Right atrium auricular region (tissue), 2 donors: ENCODE measurements around the gene PDE6A. TPM values are rescaled to one million over a fixed set of nuclear protein-coding genes. Genes with fewer than 3 reads are reported as not detected.

Experiments
- DNase-seq: peaks from one replicate; pipeline ENCODE4 v3.0.0-alpha.2; 2019; ENCODE audit warnings: low spot score
- H3K27ac ChIP-seq, 2 donors: fragments of 200-600 bp; sonication (generic); 1 replicate in 1 of 2; 2 replicates in 1 of 2; pipeline ENCODE4 v1.5.1; 2016 to 2019
- H3K27me3 ChIP-seq, 2 donors: fragments of 200-600 bp; sonication (generic); one replicate each; pipeline versions ENCODE4 v1.5.1 to v1.6.0; 2017 to 2019
- H3K36me3 ChIP-seq: fragments of 200-600 bp; sonication (generic); one replicate; pipeline ENCODE4 v1.5.1; 2016
- H3K4me1 ChIP-seq, 2 donors: fragments of 200-600 bp; sonication (generic); one replicate each; pipeline versions ENCODE4 v1.5.1 to v1.6.0; 2017 to 2019
- H3K4me3 ChIP-seq, 2 donors: fragments of 200-600 bp; sonication (generic); 1 replicate in 1 of 2; 2 replicates in 1 of 2; pipeline ENCODE4 v1.5.1; 2017 to 2019; ENCODE audit warnings: mild to moderate bottlenecking in 1 of 2, moderate library complexity in 1 of 2
- H3K9me3 ChIP-seq, 2 donors: fragments of 200-600 bp; sonication (generic); one replicate each; pipeline ENCODE4 v1.5.1; 2019
- total RNA-seq, 2 donors: library from RNA; depleted of rRNA; stranded (reverse); fragments of >200 nt; gene quantifications; one replicate each; pipeline ENCODE4 v1.1.0, GENCODE V29; 2016
- TF ChIP-seq, protein P1 (sequence below), 2 donors: fragments of 200-600 bp; sonication (generic); IDR thresholded peaks; one replicate each; pipeline ENCODE4 v1.5.1; 2019; ENCODE audit warnings: antibody characterized with exemption in 2 of 2

Gene PDE6A
- total RNA-seq, 2 donors from 2014 or later = 0.08 TPM; not detected in 1

- no peak overlapping the region for H3K4me3 ChIP-seq
- no peaks in the 10 kb centered on the region for H3K36me3 ChIP-seq
- TF ChIP-seq, protein P1, sequence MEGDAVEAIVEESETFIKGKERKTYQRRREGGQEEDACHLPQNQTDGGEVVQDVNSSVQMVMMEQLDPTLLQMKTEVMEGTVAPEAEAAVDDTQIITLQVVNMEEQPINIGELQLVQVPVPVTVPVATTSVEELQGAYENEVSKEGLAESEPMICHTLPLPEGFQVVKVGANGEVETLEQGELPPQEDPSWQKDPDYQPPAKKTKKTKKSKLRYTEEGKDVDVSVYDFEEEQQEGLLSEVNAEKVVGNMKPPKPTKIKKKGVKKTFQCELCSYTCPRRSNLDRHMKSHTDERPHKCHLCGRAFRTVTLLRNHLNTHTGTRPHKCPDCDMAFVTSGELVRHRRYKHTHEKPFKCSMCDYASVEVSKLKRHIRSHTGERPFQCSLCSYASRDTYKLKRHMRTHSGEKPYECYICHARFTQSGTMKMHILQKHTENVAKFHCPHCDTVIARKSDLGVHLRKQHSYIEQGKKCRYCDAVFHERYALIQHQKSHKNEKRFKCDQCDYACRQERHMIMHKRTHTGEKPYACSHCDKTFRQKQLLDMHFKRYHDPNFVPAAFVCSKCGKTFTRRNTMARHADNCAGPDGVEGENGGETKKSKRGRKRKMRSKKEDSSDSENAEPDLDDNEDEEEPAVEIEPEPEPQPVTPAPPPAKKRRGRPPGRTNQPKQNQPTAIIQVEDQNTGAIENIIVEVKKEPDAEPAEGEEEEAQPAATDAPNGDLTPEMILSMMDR (IDR thresholded peaks at IDR 0.05) = no peak
- H3K27me3 ChIP-seq = no peaks in the 10 kb centered on the region
- H3K9me3 ChIP-seq = no peaks in the 10 kb centered on the region
- no peak for DNase-seq
- H3K27ac ChIP-seq = no peak overlapping the region
- H3K4me1 ChIP-seq = peaks cover 0 to 6% of the 10 kb centered on the region in 2 donors
Measured at GRCh38 chr5:149870697-149871096, 73.9 kb downstream of the PDE6A start.

GRCh38 chr5:149870232-149870631 is 74.4 kb downstream of the PDE6A start:
- H3K27me3 ChIP-seq = no peaks in the 10 kb centered on the region
- H3K36me3 ChIP-seq = no peaks in the 10 kb centered on the region
- TF ChIP-seq, protein P1 (IDR thresholded peaks at IDR 0.05) = no peak
- DNase-seq = no peak
- H3K4me3 ChIP-seq = no peak overlapping the region
- peaks cover 0 to 6% of the 10 kb centered on the region in 2 donors for H3K4me1 ChIP-seq
- no peak overlapping the region for H3K27ac ChIP-seq
- H3K9me3 ChIP-seq = no peaks in the 10 kb centered on the region

GRCh38 chr5:149869411-149869821 is 75.2 kb downstream of the PDE6A start:
- no peaks in the 10 kb centered on the region for H3K27me3 ChIP-seq
- no peaks in the 10 kb centered on the region for H3K9me3 ChIP-seq
- no peak overlapping the region for H3K27ac ChIP-seq
- H3K4me1 ChIP-seq = peaks cover 0 to 6% of the 10 kb centered on the region in 2 donors
- DNase-seq = no peak
- TF ChIP-seq, protein P1 (IDR thresholded peaks at IDR 0.05) = no peak
- H3K36me3 ChIP-seq = no peaks in the 10 kb centered on the region
- no peak overlapping the region for H3K4me3 ChIP-seq

- no peaks in the 10 kb centered on the region for H3K9me3 ChIP-seq
- H3K36me3 ChIP-seq = no peaks in the 10 kb centered on the region
- H3K4me1 ChIP-seq = no peaks in the 10 kb centered on the region
- H3K27me3 ChIP-seq = no peaks in the 10 kb centered on the region
- no peak for DNase-seq
- no peak overlapping the region for H3K27ac ChIP-seq
- no peak overlapping the region for H3K4me3 ChIP-seq
- TF ChIP-seq, protein P1 (IDR thresholded peaks at IDR 0.05) = no peak
Measured at GRCh38 chr5:149865746-149866145, 78.8 kb downstream of the PDE6A start.

DNA sequence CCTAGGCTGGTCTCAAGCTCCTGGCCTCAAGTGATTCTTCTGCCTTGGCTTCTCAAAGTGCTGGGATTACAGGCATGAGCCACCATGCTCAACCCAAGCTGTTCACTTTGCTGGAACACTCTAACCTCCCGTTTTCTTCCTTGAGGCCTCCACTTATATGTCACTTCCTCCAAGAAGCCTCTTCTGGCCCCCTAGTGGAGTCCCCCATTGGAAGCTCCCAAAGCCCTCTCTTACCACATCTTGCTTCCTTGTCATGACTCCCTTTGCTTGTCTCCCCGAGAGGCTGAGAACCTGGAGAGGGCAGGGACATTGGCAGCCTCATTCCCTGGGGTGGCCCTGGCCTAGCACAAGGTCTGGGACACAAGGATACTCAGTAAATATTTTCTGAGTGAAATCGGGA is 80.8 kb downstream of the PDE6A start:
- no peak overlapping the region for H3K4me3 ChIP-seq
- no peaks in the 10 kb centered on the region for H3K4me1 ChIP-seq
- TF ChIP-seq, protein P1 (IDR thresholded peaks at IDR 0.05) = no peak
- no peaks in the 10 kb centered on the region for H3K9me3 ChIP-seq
- DNase-seq = no peak
- no peaks in the 10 kb centered on the region for H3K27me3 ChIP-seq
- H3K36me3 ChIP-seq = no peaks in the 10 kb centered on the region
- no peak overlapping the region for H3K27ac ChIP-seq

GRCh38 chr5:149863176-149863575 is 81.4 kb downstream of the PDE6A start:
- Histone ChIP-seq H3K27me3 (no peaks in the 10 kb centered on the region), H3K9me3 (no peaks in the 10 kb centered on the region), H3K4me1 (peaks cover 0 to 4% of the 10 kb centered on the region in 2 donors), H3K36me3 (no peaks in the 10 kb centered on the region), H3K27ac (no peak overlapping the region), H3K4me3 (no peak overlapping the region)
- no peak for DNase-seq
- TF ChIP-seq, protein P1 (IDR thresholded peaks at IDR 0.05) = no peak
